GM23338 (cell line): ENCODE data around the gene BARD1. TPM values are rescaled to one million over a fixed set of nuclear protein-coding genes. Genes with fewer than 3 reads are reported as not detected.

ENCODE experiments used
- ATAC-seq: fragments of 200-7000 bp; cut with Tn5 transposase; 3 replicates; pipeline ENCODE4 v1.9.1; 2020
- DNase-seq: peaks from one replicate; pipeline ENCODE4 v3.0.0-alpha.2; 2015; ENCODE audit warnings: low spot score
- H2AFZ ChIP-seq: fragments of 200-600 bp; sonication (generic); 2 replicates; pipeline ENCODE4 v1.8.0; 2016; ENCODE audit warnings: antibody characterized with exemption, mild to moderate bottlenecking, moderate library complexity
- H3F3A ChIP-seq: fragments of 200-600 bp; sonication (generic); replicated peaks from 2 replicates; pipeline ENCODE4 v1.8.0; 2017; ENCODE audit warnings: antibody characterized with exemption, mixed run types, low read depth
- H3K27ac ChIP-seq: fragments of 200-600 bp; sonication (generic); 2 replicates; pipeline ENCODE4 v1.6.1; 2016; ENCODE audit warnings: low read depth
- H3K27me3 ChIP-seq: fragments of 200-600 bp; sonication (generic); 2 replicates; pipeline ENCODE4 v1.8.0; 2016; ENCODE audit warnings: mild to moderate bottlenecking, mixed run types, moderate library complexity; ENCODE audit not compliant: insufficient read depth
- H3K36me3 ChIP-seq: fragments of 200-600 bp; sonication (generic); 2 replicates; pipeline ENCODE4 v1.8.0; 2016; ENCODE audit warnings: mild to moderate bottlenecking; ENCODE audit not compliant: insufficient read depth
- H3K4me1 ChIP-seq: fragments of 200-600 bp; sonication (generic); 2 replicates; pipeline ENCODE4 v1.8.0; 2016; ENCODE audit warnings: mild to moderate bottlenecking, moderate library complexity; ENCODE audit not compliant: insufficient read depth
- H3K4me2 ChIP-seq: fragments of 200-600 bp; sonication (generic); 2 replicates; pipeline ENCODE4 v1.7.1; 2017; ENCODE audit warnings: mixed run types
- H3K4me3 ChIP-seq: fragments of 200-600 bp; sonication (generic); 2 replicates; pipeline ENCODE4 v1.6.1; 2016; ENCODE audit warnings: mixed run types
- H3K79me2 ChIP-seq: fragments of 200-600 bp; sonication (generic); replicated peaks from 2 replicates; pipeline ENCODE4 v1.8.0; 2017; ENCODE audit warnings: mild to moderate bottlenecking; ENCODE audit not compliant: insufficient read depth
- H3K9me2 ChIP-seq: fragments of 200-600 bp; sonication (generic); 2 replicates; pipeline ENCODE4 v1.8.0; 2017; ENCODE audit not compliant: insufficient read depth
- H4K20me1 ChIP-seq: fragments of 200-600 bp; sonication (generic); replicated peaks from 2 replicates; pipeline ENCODE4 v1.8.0; 2017; ENCODE audit warnings: mild to moderate bottlenecking; ENCODE audit not compliant: insufficient read depth
- H3K27ac Mint-ChIP-seq: 2 replicates; pipeline ENCODE4 v1.8.0; 2020; ENCODE audit warnings: inconsistent platforms, mild to moderate bottlenecking, moderate library complexity, mixed read lengths
- H3K27me3 Mint-ChIP-seq: 3 replicates; pipeline ENCODE4 v1.8.0; 2022; ENCODE audit warnings: low read depth, mild to moderate bottlenecking, moderate library complexity, mixed read lengths, inconsistent platforms; ENCODE audit not compliant: insufficient read depth, poor library complexity
- H3K36me3 Mint-ChIP-seq: 3 replicates; pipeline ENCODE4 v1.8.0; 2021; ENCODE audit warnings: low read depth, mild to moderate bottlenecking, inconsistent platforms, moderate library complexity, mixed read lengths
- H3K4me1 Mint-ChIP-seq: 3 replicates; pipeline ENCODE4 v1.8.0; 2020; ENCODE audit warnings: mild to moderate bottlenecking, inconsistent platforms, mixed read lengths
- H3K4me3 Mint-ChIP-seq: 3 replicates; pipeline ENCODE4 v1.8.0; 2021; ENCODE audit warnings: moderate library complexity, mild to moderate bottlenecking, inconsistent platforms, mixed read lengths
- H3K9me3 Mint-ChIP-seq: 3 replicates; pipeline ENCODE4 v1.8.0; 2020; ENCODE audit warnings: moderate library complexity, mild to moderate bottlenecking, inconsistent platforms, mixed read lengths
- EZH2 ChIP-seq: fragments of 200-600 bp; sonication (generic); IDR thresholded peaks from one replicate; pipeline ENCODE4 v1.8.0; 2017; ENCODE audit warnings: antibody characterized with exemption, mild to moderate bottlenecking, low read depth; ENCODE audit not compliant: unreplicated experiment
- EZH2phosphoT487 ChIP-seq: fragments of 200-600 bp; sonication (generic); IDR thresholded peaks from one replicate; pipeline ENCODE4 v1.8.1; 2018; ENCODE audit warnings: antibody characterized with exemption; ENCODE audit not compliant: unreplicated experiment
- JUNB ChIP-seq: IDR thresholded peaks from one replicate; pipeline ENCODE4 v1.6.1; 2016; ENCODE audit warnings: antibody characterized with exemption; ENCODE audit not compliant: unreplicated experiment
- POLR2AphosphoS5 ChIP-seq: IDR thresholded peaks from 2 replicates; pipeline ENCODE4 v1.6.1; 2016; ENCODE audit warnings: antibody characterized with exemption, low read depth
- STAT1 ChIP-seq: IDR thresholded peaks from one replicate; pipeline ENCODE4 v1.6.1; 2016; ENCODE audit warnings: antibody characterized with exemption; ENCODE audit not compliant: unreplicated experiment
- ZNF114 ChIP-seq: fragments of 250-450 bp; sonication (Bioruptor Pico); IDR thresholded peaks from 2 replicates; pipeline ENCODE4 v1.5.0; 2020; ENCODE audit warnings: mild to moderate bottlenecking, moderate library complexity
- ZNF331 ChIP-seq: fragments of 250-450 bp; sonication (Bioruptor Pico); IDR thresholded peaks from 2 replicates; pipeline ENCODE4 v1.5.0; 2020; ENCODE audit warnings: low read depth, mild to moderate bottlenecking, moderate library complexity
- polyA plus RNA-seq: library from polyadenylated mRNA; unstranded; fragments of >200 nt; fragmentation: Nextera tagmentation; extraction: Ambion mirVana; gene quantifications from 2 replicates; pipeline ENCODE4 v1.2.1, GENCODE V29; 2016
- total RNA-seq: library from RNA; depleted of rRNA; stranded (reverse); fragments of >200 nt; shearing (Covaris generic); gene quantifications from 2 replicates; pipeline ENCODE4 v1.2.3, GENCODE V29; 2014
- TF ChIP-seq, protein P1 (sequence below): IDR thresholded peaks from one replicate; pipeline ENCODE4 v1.6.1; 2018; ENCODE audit warnings: antibody characterized with exemption; ENCODE audit not compliant: unreplicated experiment
- TF ChIP-seq, protein P2 (sequence below), 2 experiments: fragments of 200-600 bp in 1 of 2; sonication (generic) in 1 of 2; conservative IDR thresholded peaks; 2 replicates each; pipeline versions ENCODE4 v1.5.1 to v1.6.1; 2016 to 2017; ENCODE audit warnings: antibody characterized with exemption in 2 of 2, low read depth in 2 of 2, mild to moderate bottlenecking in 2 of 2, moderate library complexity in 1 of 2

The BARD1 gene
- total and polyA plus RNA-seq, 2 experiments from 2014 or later, result 33.9 to 61.0 TPM

DNA sequence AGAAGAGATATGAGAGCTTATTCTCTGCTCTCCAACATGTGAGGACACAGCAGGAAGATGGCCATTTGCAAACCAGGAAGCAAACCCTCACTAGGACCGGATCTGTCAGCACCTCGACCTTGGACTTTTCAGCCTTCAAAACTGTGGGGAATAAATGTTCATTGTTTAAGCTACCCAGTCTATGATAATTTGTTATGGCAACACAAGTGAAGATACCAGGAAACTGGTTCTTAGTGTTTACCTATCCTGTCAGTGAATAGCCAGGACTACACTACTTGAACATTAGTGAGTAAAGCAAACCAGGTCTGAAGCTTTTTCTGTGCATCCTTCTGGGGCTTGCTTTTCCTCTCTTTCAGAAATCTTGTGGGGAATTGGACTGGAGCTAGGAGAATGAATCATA lies 44.4 kb upstream of the BARD1 start:
- H3F3A ChIP-seq, result no peaks in the 10 kb centered on the region
- no peak overlapping the region for H3K4me3 ChIP-seq
- Mint-ChIP-seq H3K4me1 (peaks cover 13% of the 10 kb centered on the region), H3K36me3 (no peaks in the 10 kb centered on the region), H3K9me3 (no peaks in the 10 kb centered on the region), H3K27me3 (no peaks in the 10 kb centered on the region), H3K27ac (no peak overlapping the region), H3K4me3 (no peak overlapping the region)
- no peak for TF ChIP-seq POLR2AphosphoS5
- no peak for TF ChIP-seq JUNB
- TF ChIP-seq, protein P1, sequence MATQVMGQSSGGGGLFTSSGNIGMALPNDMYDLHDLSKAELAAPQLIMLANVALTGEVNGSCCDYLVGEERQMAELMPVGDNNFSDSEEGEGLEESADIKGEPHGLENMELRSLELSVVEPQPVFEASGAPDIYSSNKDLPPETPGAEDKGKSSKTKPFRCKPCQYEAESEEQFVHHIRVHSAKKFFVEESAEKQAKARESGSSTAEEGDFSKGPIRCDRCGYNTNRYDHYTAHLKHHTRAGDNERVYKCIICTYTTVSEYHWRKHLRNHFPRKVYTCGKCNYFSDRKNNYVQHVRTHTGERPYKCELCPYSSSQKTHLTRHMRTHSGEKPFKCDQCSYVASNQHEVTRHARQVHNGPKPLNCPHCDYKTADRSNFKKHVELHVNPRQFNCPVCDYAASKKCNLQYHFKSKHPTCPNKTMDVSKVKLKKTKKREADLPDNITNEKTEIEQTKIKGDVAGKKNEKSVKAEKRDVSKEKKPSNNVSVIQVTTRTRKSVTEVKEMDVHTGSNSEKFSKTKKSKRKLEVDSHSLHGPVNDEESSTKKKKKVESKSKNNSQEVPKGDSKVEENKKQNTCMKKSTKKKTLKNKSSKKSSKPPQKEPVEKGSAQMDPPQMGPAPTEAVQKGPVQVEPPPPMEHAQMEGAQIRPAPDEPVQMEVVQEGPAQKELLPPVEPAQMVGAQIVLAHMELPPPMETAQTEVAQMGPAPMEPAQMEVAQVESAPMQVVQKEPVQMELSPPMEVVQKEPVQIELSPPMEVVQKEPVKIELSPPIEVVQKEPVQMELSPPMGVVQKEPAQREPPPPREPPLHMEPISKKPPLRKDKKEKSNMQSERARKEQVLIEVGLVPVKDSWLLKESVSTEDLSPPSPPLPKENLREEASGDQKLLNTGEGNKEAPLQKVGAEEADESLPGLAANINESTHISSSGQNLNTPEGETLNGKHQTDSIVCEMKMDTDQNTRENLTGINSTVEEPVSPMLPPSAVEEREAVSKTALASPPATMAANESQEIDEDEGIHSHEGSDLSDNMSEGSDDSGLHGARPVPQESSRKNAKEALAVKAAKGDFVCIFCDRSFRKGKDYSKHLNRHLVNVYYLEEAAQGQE, result no peak
- no peak for TF ChIP-seq ZNF114 (CRISPR knock-in tag)
- TF ChIP-seq STAT1, result no peak
- TF ChIP-seq ZNF331 (CRISPR knock-in tag), result no peak
- no peak for TF ChIP-seq EZH2phosphoT487
- no peak for TF ChIP-seq EZH2
- ATAC-seq (no peak), DNase-seq (no peak)
- peaks cover 8% of the 10 kb centered on the region for H3K4me1 ChIP-seq
- no peaks in the 10 kb centered on the region for H3K36me3 ChIP-seq
- peaks cover 8% of the 10 kb centered on the region for H3K9me2 ChIP-seq
- H3K79me2 ChIP-seq, result no peaks in the 10 kb centered on the region
- H3K27ac ChIP-seq, result no peak overlapping the region
- H3K4me2 ChIP-seq, result no peak overlapping the region
- no peak overlapping the region for H2AFZ ChIP-seq
- H3K27me3 ChIP-seq, result no peaks in the 10 kb centered on the region
- no peaks in the 10 kb centered on the region for H4K20me1 ChIP-seq

DNA sequence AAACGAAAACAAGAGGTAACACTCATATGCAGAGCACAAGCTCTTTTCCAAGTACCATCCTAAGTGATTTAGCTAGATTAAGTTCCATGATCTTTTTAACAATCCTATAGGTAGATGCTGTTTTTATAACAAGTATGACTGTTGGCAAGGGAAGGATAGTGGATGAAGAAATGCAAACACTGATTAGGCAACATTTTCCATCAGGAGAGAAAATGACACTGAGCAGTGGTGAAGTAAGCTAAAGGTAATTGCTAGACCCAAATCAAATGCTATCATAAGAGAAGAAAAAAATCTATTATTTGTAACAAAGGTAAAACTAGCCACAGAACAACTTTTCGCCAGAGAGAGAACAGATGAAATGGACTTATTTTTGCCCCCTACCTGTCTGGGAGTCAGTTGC lies 34.3 kb upstream of the BARD1 start:
- ATAC-seq (no peak), DNase-seq (no peak)
- H3F3A ChIP-seq, result no peaks in the 10 kb centered on the region
- no peak overlapping the region for H3K4me3 ChIP-seq
- H3K27ac ChIP-seq, result no peak overlapping the region
- H3K27me3 Mint-ChIP-seq, result no peaks in the 10 kb centered on the region
- H3K9me2 ChIP-seq, result 0 out of 2 replicates have a peak, but pooled peaks cover 7% of the 10 kb centered on the region
- H3K27ac Mint-ChIP-seq, result no peak overlapping the region
- no peak overlapping the region for H3K4me2 ChIP-seq
- H2AFZ ChIP-seq, result no peak overlapping the region
- no peaks in the 10 kb centered on the region for H3K36me3 ChIP-seq
- H3K4me1 ChIP-seq, result no peaks in the 10 kb centered on the region
- no peaks in the 10 kb centered on the region for H3K27me3 ChIP-seq
- peaks cover 15% of the 10 kb centered on the region for H3K36me3 Mint-ChIP-seq
- no peak overlapping the region for H3K4me3 Mint-ChIP-seq
- H3K9me3 Mint-ChIP-seq, result peaks cover 19% of the 10 kb centered on the region; the same call in 2 of the 3 replicates
- H3K79me2 ChIP-seq, result no peaks in the 10 kb centered on the region
- H4K20me1 ChIP-seq, result no peaks in the 10 kb centered on the region
- peaks cover 6% of the 10 kb centered on the region for H3K4me1 Mint-ChIP-seq
- no peak for TF ChIP-seq EZH2
- TF ChIP-seq, protein P1, result no peak
- no peak for TF ChIP-seq EZH2phosphoT487
- no peak for TF ChIP-seq ZNF114 (CRISPR knock-in tag)
- TF ChIP-seq, protein P2, sequence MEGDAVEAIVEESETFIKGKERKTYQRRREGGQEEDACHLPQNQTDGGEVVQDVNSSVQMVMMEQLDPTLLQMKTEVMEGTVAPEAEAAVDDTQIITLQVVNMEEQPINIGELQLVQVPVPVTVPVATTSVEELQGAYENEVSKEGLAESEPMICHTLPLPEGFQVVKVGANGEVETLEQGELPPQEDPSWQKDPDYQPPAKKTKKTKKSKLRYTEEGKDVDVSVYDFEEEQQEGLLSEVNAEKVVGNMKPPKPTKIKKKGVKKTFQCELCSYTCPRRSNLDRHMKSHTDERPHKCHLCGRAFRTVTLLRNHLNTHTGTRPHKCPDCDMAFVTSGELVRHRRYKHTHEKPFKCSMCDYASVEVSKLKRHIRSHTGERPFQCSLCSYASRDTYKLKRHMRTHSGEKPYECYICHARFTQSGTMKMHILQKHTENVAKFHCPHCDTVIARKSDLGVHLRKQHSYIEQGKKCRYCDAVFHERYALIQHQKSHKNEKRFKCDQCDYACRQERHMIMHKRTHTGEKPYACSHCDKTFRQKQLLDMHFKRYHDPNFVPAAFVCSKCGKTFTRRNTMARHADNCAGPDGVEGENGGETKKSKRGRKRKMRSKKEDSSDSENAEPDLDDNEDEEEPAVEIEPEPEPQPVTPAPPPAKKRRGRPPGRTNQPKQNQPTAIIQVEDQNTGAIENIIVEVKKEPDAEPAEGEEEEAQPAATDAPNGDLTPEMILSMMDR (conservative IDR thresholded peaks at IDR 0.05; ENCODE audit: low read depth in 2 of 2), result no peak
- no peak for TF ChIP-seq POLR2AphosphoS5
